SH-SY5Y (cell line): Measurements from ENCODE around the gene KMT2B.

Experiments
- GATA2 ChIP-seq: IDR thresholded peaks from 2 replicates; pipeline ENCODE4 v1.6.1; 2011; ENCODE audit warnings: mild to moderate bottlenecking, low read depth, low read length
- GATA3 ChIP-seq: IDR thresholded peaks from 2 replicates; pipeline ENCODE4 v1.6.1; 2011; ENCODE audit warnings: low read depth, mild to moderate bottlenecking, low read length, moderate library complexity

DNA sequence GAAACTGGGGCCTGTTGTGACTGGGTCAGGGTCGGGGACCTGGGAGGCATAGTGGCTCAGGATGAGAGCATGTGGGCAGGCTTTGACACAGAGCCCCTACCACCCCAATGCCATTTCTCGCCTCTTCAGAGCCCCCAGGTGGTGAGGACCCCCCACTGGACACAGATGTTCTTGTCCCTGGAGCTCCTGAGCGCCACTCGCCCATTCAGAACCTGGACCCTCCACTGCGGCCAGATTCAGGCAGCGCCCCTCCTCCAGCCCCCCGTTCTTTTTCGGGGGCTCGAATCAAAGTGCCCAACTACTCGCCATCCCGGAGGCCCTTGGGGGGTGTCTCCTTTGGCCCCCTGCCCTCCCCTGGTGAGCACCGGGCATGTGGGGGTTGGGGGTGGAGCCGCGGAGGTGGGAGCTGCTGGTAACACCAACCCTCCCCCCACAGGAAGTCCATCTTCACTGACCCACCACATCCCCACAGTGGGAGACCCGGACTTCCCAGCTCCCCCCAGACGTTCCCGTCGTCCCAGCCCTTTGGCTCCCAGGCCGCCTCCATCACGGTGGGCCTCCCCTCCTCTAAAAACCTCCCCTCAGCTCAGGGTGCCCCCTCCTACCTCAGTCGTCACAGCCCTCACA, 14.1 kb downstream of the KMT2B start:
- no peak for TF ChIP-seq GATA2
- TF ChIP-seq GATA3: no peak
